ENCODE results near the gene FLNB. TPM values are rescaled to one million over a fixed set of nuclear protein-coding genes. Genes with fewer than 3 reads are reported as not detected.
"Not testable (repeated sequence)": the region's sequence is repeated elsewhere in the genome, so short reads cannot be mapped to it uniquely, and the experiment has no call there.

FLNB gene
- polyA plus RNA-seq, 1 donor from 2014 or later: 10.3 TPM

GRCh38 chr3:58049143-58049785 is 41.0 kb downstream of the FLNB start:
- no peaks in the 10 kb centered on the region for H4K20me1 ChIP-seq (ENCODE audit: insufficient read depth)
- no peaks in the 10 kb centered on the region for H3K9me2 ChIP-seq (ENCODE audit: insufficient read depth, low read length)
- no peak overlapping the region for H3K4me2 ChIP-seq (ENCODE audit: low read length)
- H3F3A ChIP-seq (ENCODE audit: insufficient read depth, low read length, poor library complexity, severe bottlenecking): no peaks in the 10 kb centered on the region
- no peaks in the 10 kb centered on the region for H3K79me2 ChIP-seq (replicated peaks; ENCODE audit: insufficient read depth, low read length)
- no peak overlapping the region for H3K4me3 ChIP-seq (ENCODE audit: low read length)
- no peaks in the 10 kb centered on the region for H3K27me3 ChIP-seq (ENCODE audit: insufficient read depth, low read depth, low read length)
- H3K27ac ChIP-seq (ENCODE audit: low read length): no peak overlapping the region
- no peaks in the 10 kb centered on the region for H3K36me3 ChIP-seq (ENCODE audit: insufficient read depth, low read length)
- TF ChIP-seq SMC3 (conservative IDR thresholded peaks at IDR 0.05; ENCODE audit: poor library complexity) (no peak), TAF1 (IDR thresholded peaks at IDR 0.05; ENCODE audit: low read depth) (no peak), EZH2 (IDR thresholded peaks at IDR 0.05; ENCODE audit: borderline replicate concordance, insufficient read depth, low read length, poor library complexity, severe bottlenecking) (no peak), CTCF (IDR thresholded peaks at IDR 0.05; ENCODE audit: poor library complexity, severe bottlenecking) (no peak), EP300 (conservative IDR thresholded peaks at IDR 0.05; ENCODE audit: poor library complexity, severe bottlenecking) (no peak)
- no peak overlapping the region for H2AFZ ChIP-seq (ENCODE audit: low read depth, low read length)
- H3K9me3 ChIP-seq (ENCODE audit: low read length): no peaks in the 10 kb centered on the region
- no peak overlapping the region for H3K9ac ChIP-seq (ENCODE audit: low read length)

GRCh38 chr3:58051196-58051595 is 43.0 kb downstream of the FLNB start:
- Histone ChIP-seq H3K4me3 (ENCODE audit: low read length) (no peak overlapping the region), H3K9me3 (ENCODE audit: low read length) (no peaks in the 10 kb centered on the region), H3K79me2 (replicated peaks; ENCODE audit: insufficient read depth, low read length) (no peaks in the 10 kb centered on the region), H3K27me3 (ENCODE audit: insufficient read depth, low read depth, low read length) (no peaks in the 10 kb centered on the region), H4K20me1 (ENCODE audit: insufficient read depth) (no peaks in the 10 kb centered on the region), H3K9me2 (ENCODE audit: insufficient read depth, low read length) (no peaks in the 10 kb centered on the region), H3K36me3 (ENCODE audit: insufficient read depth, low read length) (no peaks in the 10 kb centered on the region), H3K9ac (ENCODE audit: low read length) (no peak overlapping the region), H3F3A (ENCODE audit: insufficient read depth, low read length, poor library complexity, severe bottlenecking) (no peaks in the 10 kb centered on the region), H3K4me2 (ENCODE audit: low read length) (no peak overlapping the region), H2AFZ (ENCODE audit: low read depth, low read length) (no peak overlapping the region), H3K27ac (ENCODE audit: low read length) (no peak overlapping the region)
- TF ChIP-seq EZH2 (IDR thresholded peaks at IDR 0.05; ENCODE audit: borderline replicate concordance, insufficient read depth, low read length, poor library complexity, severe bottlenecking): no peak
- TF ChIP-seq MXI1 (conservative IDR thresholded peaks at IDR 0.05; ENCODE audit: poor library complexity, severe bottlenecking): no peak
- no peak for TF ChIP-seq CTCF (IDR thresholded peaks at IDR 0.05; ENCODE audit: poor library complexity, severe bottlenecking)
- no peak for TF ChIP-seq RAD21 (conservative IDR thresholded peaks at IDR 0.05)
- no peak for TF ChIP-seq SMC3 (conservative IDR thresholded peaks at IDR 0.05; ENCODE audit: poor library complexity)
- no peak for TF ChIP-seq TAF1 (IDR thresholded peaks at IDR 0.05; ENCODE audit: low read depth)
- no peak for TF ChIP-seq EP300 (conservative IDR thresholded peaks at IDR 0.05; ENCODE audit: poor library complexity, severe bottlenecking)
- no peak for TF ChIP-seq REST (IDR thresholded peaks at IDR 0.05; ENCODE audit: borderline replicate concordance)
- no peak for TF ChIP-seq POLR2AphosphoS5 (IDR thresholded peaks at IDR 0.05)

- not testable (repeated sequence) for H3K9me2 ChIP-seq (ENCODE audit: insufficient read depth, low read length); H3K4me2 ChIP-seq (ENCODE audit: low read length); H3K27ac ChIP-seq (ENCODE audit: low read length); H3F3A ChIP-seq (ENCODE audit: insufficient read depth, low read length, poor library complexity, severe bottlenecking); H3K4me3 ChIP-seq (ENCODE audit: low read length); H3K27me3 ChIP-seq (ENCODE audit: insufficient read depth, low read depth, low read length); H2AFZ ChIP-seq (ENCODE audit: low read depth, low read length); H3K36me3 ChIP-seq (ENCODE audit: insufficient read depth, low read length); H3K9ac ChIP-seq (ENCODE audit: low read length); H4K20me1 ChIP-seq (ENCODE audit: insufficient read depth); H3K79me2 ChIP-seq (replicated peaks; ENCODE audit: insufficient read depth, low read length); H3K9me3 ChIP-seq (ENCODE audit: low read length)
Measured at GRCh38 chr3:58051658-58052261, 43.5 kb downstream of the FLNB start.
